ENCODE data around the gene SLITRK1. TPM values are rescaled to one million over a fixed set of nuclear protein-coding genes. Genes with fewer than 3 reads are reported as not detected.

SLITRK1 gene, protein sequence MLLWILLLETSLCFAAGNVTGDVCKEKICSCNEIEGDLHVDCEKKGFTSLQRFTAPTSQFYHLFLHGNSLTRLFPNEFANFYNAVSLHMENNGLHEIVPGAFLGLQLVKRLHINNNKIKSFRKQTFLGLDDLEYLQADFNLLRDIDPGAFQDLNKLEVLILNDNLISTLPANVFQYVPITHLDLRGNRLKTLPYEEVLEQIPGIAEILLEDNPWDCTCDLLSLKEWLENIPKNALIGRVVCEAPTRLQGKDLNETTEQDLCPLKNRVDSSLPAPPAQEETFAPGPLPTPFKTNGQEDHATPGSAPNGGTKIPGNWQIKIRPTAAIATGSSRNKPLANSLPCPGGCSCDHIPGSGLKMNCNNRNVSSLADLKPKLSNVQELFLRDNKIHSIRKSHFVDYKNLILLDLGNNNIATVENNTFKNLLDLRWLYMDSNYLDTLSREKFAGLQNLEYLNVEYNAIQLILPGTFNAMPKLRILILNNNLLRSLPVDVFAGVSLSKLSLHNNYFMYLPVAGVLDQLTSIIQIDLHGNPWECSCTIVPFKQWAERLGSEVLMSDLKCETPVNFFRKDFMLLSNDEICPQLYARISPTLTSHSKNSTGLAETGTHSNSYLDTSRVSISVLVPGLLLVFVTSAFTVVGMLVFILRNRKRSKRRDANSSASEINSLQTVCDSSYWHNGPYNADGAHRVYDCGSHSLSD
- not detected in 2 replicates for total RNA-seq

DNA sequence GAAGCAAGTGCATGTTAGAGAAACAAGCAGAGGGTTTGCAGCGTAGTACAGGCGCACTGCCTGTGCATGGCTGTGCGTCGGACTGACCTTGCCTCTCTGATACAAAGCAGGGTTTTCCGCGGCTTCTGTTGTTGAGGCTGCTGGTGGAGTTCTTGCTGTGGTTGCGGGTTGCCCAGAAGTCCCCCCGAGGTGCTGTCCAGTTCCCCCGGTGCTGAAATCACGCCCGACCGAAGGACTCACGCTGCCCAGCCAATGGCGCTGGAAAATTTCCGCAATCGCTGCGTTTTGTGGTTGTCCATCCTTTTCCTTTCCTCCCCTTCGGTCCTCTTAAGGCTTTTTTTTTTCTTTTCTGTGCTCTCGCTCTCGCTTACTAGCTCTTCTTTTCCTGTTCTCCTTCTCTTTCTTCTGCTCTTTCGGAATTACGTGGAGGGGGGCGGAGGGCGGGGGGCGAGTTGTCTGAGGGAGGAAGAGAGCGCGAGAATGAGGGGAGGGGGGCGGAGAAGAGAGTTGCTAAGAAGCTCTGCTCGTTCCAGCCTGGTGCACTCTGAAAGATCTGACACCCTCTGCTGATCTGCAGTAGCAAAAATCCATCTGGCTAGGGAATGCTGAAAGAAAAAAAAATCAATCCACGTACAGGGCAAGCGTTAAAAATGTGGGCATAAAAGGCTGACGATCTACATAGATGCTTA is at the start of gene SLITRK1:
Gene SLITRK1, minus strand, starts transcription at position 558 of the 689 bp plus-strand sequence. CDS start 967 bp downstream, outside the sequence.

Measured in bladder microvascular endothelial cell (primary cell).